Pancreas (tissue), 10 donors: Measurements from ENCODE around the gene F11. TPM values are rescaled to one million over a fixed set of nuclear protein-coding genes. Genes with fewer than 3 reads are reported as not detected.
"Not testable (repeated sequence)": the region's sequence is repeated elsewhere in the genome, so short reads cannot be mapped to it uniquely, and the experiment has no call there.

Experiments
- ATAC-seq, 4 donors: fragments of 200-7000 bp; cut with Tn5 transposase; one replicate each; pipeline versions ENCODE4 v1.8.0 to v1.9.1; 2020; ENCODE audit warnings: mild to moderate bottlenecking in 4 of 4, moderate library complexity in 4 of 4
- DNase-seq, 6 donors: peaks; one replicate each; pipeline ENCODE4 v3.0.0-alpha.2; 2020
- FAIRE-seq: peaks from 2 replicates; lab custom pipeline; 2012; peaks lifted over from hg19 to GRCh38; lab: Jason Lieb, UNC
- H3K27ac ChIP-seq, 4 donors: fragments of 200-600 bp; sonication (generic); 1 replicate in 3 of 4; 2 replicates in 1 of 4; pipeline versions ENCODE4 v1.5.0 to v1.8.0; 2020
- H3K27me3 ChIP-seq, 4 donors: fragments of 200-600 bp; one replicate each; pipeline ENCODE4 v1.8.0; 2021
- H3K36me3 ChIP-seq, 3 donors: fragments of 200-600 bp; sonication (generic) in 1 of 3; one replicate each; pipeline versions ENCODE4 v1.5.0 to v1.8.0; 2020 to 2021
- H3K4me1 ChIP-seq, 3 donors: fragments of 200-600 bp; one replicate each; pipeline ENCODE4 v1.8.0; 2021
- H3K4me3 ChIP-seq, 4 donors: fragments of 200-600 bp; sonication (generic) in 2 of 4; one replicate each; pipeline versions ENCODE4 v1.5.0 to v1.8.0; 2020 to 2021
- H3K9me3 ChIP-seq, 4 donors: fragments of 200-600 bp; one replicate each; pipeline ENCODE4 v1.8.0; 2021
- WGBS, 2 donors: extraction: QIAGEN DNeasy Blood & Tissue Kit; methylation state at CpG; one replicate each; pipeline ENCODE4 v1.1.7; 2013; 5-methylcytosine and 5-hydroxymethylcytosine counted together
- intact Hi-C, 3 donors: fragments of 100-400 bp; cut with DNase I; formaldehyde crosslinking; loops; one replicate each; pipeline versions ENCODE4 v1.11.1 to v1.14.2; 2022
- polyA plus RNA-seq, 2 donors: library from polyadenylated mRNA; stranded (reverse); fragments of 200-250 nt; gene quantifications; one replicate each; pipeline ENCODE4 v1.2.3, GENCODE V29; 2013
- total RNA-seq, 6 donors: library from RNA; stranded (reverse); fragmentation: NEBNext Ultra II Directional in 4 of 6; extraction: Animal tissue kit (Norgen Biotek cat#: 25700) in 4 of 6; gene quantifications; one replicate each; pipeline versions ENCODE4 v1.2.1 to v1.2.4, GENCODE V29; 2021 to 2023
- TF ChIP-seq, protein P1 (sequence below), 4 donors: fragments of 200-600 bp; sonication (generic) in 3 of 4; IDR thresholded peaks; one replicate each; pipeline versions ENCODE4 v1.5.0 to v1.8.0; 2021; ENCODE audit warnings: antibody characterized with exemption in 4 of 4
- donor health status: healthy with polysubstance abuse.
- donor health status: DM: no; HTN: no; CAD: no; lungs with moderate emphysema.
- donor health status: DM: no; HTN: no; CAD: no.
- donor health status: control.
- donor health status: control.
- donor health status: Bipolar disorder and iron deficiency.
- donor health status: DM: yes; HTN: yes; CAD: no.
- donor health status: DM: no; HTN: no; CAD: no.
- donor health status: DM: no; HTN: no; CAD: no.
- donor health status: DM: yes; HTN: yes; CAD: no.

F11 gene
- total and polyA plus RNA-seq, 8 donors = 10.2 to 65.3 (median 31.4) TPM

DNA sequence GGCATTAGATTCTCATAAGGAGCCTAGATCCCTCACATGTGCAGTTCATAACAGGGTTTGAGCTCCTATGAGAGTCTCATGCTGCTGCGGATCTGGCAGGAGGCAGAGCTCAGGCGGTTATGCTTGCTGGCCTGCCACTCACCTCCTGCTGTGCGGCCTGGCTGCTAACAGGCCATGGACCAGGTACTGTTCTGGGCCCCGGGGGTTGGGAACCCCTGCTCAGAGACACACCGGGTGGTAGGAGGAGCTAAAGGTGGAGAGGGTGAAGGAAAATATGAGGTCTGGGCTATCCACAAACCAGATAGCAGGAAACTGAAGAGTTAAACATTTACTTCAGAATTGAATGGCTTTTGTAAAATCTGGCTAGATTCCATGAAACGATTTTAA, 5.9 kb upstream of the F11 start:
- no peak for FAIRE-seq
- 23 to 29% methylated on average over 6 of the region's 6 CpGs for WGBS, 2 donors

DNA sequence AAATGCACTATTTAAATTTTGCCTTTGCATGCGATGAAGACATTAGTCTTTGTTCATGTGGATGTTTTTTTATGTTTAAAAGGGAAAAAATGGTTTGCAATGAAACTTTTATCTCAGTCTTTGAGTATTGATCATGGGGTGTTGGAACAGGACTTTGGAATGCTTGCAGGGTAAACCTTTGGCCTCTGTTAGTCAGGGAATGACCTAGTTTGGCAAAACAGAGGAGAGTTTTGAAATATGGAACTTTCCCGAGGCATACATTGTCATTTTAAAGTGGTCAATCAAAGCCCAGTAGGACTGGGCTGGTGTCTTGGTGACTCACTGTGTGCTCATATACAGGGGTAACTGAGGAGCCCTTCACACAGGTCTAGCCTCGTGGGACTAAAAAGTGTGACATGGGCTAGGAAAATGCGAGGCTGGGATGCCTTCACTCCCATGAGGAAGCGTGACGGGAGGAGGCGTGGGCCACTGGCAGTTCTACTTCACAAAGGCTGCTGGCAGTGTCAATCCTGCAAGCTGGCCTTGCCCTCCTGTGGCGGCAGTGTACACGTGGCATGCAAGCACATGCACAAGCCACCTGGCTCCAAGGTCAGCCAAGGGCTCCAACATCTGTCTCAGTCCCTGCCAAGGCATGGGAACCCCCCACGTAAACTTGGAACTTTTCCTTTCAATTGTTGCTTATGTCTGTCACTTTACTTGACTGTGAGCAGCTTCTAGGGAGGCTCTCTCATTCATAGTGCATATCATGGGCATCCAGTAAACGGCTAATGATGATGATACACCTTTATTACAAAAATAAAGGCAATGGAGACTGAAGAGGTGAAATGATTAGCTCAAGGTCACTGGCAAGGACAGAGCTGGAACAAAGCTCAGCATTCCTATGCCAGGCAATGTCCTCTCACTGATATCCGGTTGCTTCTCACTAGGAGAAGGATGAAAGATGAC, 5.2 kb upstream of the F11 start:
- Histone ChIP-seq H3K4me3 (no peak overlapping the region), H3K27ac (peak overlapping the region; percentile 60 to 85 (median 83)), H3K4me1 (peaks cover 21 to 35% (median 26%) of the 10 kb centered on the region in 3 donors), H3K9me3 (no peaks in the 10 kb centered on the region), H3K27me3 (no peaks in the 10 kb centered on the region), H3K36me3 (no peaks in the 10 kb centered on the region)
- WGBS, 2 donors = 12 to 13% methylated on average over 12 of the region's 12 CpGs
- DNase-seq (peak; percentile 81 to 95 (median 90)), FAIRE-seq (no peak), ATAC-seq (peak; percentile 85 to 90 (median 87))
- TF ChIP-seq, protein P1, sequence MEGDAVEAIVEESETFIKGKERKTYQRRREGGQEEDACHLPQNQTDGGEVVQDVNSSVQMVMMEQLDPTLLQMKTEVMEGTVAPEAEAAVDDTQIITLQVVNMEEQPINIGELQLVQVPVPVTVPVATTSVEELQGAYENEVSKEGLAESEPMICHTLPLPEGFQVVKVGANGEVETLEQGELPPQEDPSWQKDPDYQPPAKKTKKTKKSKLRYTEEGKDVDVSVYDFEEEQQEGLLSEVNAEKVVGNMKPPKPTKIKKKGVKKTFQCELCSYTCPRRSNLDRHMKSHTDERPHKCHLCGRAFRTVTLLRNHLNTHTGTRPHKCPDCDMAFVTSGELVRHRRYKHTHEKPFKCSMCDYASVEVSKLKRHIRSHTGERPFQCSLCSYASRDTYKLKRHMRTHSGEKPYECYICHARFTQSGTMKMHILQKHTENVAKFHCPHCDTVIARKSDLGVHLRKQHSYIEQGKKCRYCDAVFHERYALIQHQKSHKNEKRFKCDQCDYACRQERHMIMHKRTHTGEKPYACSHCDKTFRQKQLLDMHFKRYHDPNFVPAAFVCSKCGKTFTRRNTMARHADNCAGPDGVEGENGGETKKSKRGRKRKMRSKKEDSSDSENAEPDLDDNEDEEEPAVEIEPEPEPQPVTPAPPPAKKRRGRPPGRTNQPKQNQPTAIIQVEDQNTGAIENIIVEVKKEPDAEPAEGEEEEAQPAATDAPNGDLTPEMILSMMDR (IDR thresholded peaks at IDR 0.05) = no peak
- intact Hi-C loops = no loop called here

More for the DNA sequence above, 5.9 kb upstream of the F11 start:
- no peaks in the 10 kb centered on the region for H3K27me3 ChIP-seq
- no peaks in the 10 kb centered on the region for H3K9me3 ChIP-seq
- H3K4me1 ChIP-seq = peaks cover 16 to 29% (median 23%) of the 10 kb centered on the region in 3 donors
- DNase-seq (peak; percentile 49 to 71 (median 58)), ATAC-seq (peak; percentile 53 to 68 (median 54))
- no peak overlapping the region for H3K4me3 ChIP-seq
- no peaks in the 10 kb centered on the region for H3K36me3 ChIP-seq
- peak overlapping the region; percentile 60 to 85 (median 83) for H3K27ac ChIP-seq
- intact Hi-C loops = no loop called here
- TF ChIP-seq, protein P1 (IDR thresholded peaks at IDR 0.05) = no peak

DNA sequence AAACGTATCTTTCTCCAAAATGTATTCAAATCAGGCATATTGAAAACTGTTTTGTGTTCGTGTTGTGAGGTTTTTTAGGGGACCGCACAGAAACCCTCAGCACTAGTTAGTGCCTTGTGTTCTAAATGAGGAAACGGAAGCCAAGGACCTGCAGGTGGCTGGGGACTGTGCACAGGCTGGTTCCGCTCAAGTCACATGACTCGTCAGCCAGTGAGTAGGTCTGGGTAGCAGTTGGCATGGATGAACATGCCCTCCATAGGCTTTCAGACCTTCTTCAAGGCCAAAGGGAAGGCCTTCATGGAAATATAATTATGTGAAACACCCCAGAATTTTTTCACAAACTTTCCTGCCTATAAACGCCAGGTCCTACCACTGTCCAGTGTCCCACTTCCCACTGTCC, 1.3 kb upstream of the F11 start:
- peak overlapping the region; percentile 54 to 93 (median 79) for H3K27ac ChIP-seq
- FAIRE-seq (no peak), DNase-seq (no peak), ATAC-seq (no peak)
- peaks cover 26 to 39% (median 33%) of the 10 kb centered on the region in 3 donors for H3K4me1 ChIP-seq
- intact Hi-C loops = no loop called here
- H3K27me3 ChIP-seq = no peaks in the 10 kb centered on the region
- no peak overlapping the region for H3K4me3 ChIP-seq
- H3K36me3 ChIP-seq = no peaks in the 10 kb centered on the region
- H3K9me3 ChIP-seq = no peaks in the 10 kb centered on the region
- TF ChIP-seq, protein P1 (IDR thresholded peaks at IDR 0.05) = no peak
- 94 to 96% methylated on average over 7 of the region's 7 CpGs for WGBS, 2 donors

DNA sequence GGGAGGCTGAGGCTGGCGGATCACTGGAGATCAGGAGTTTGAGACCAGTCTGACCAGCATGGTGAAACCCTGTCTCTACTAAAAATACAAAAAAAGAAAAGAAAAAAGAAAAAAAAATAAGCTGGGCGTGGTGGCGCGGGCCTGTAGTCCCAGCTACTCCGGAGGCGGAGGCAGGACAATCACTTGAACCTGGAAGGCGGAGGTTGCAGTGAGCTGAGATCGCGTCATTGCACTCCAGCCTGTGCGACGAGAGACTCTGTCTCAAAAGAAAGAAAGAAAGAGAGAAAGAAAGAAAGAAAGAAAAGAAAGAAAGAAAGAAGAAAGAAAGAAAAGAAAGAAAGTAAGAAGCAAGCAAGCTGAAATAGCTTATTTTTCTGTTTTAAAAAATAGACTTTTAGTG, 739 bp upstream of the F11 start:
- Histone ChIP-seq H3K27ac (peak overlapping the region; percentile 54 to 93 (median 79)), H3K4me3 (peak overlapping the region in 1 of 4 donors; percentile 48), H3K4me1 (peaks cover 23 to 33% (median 27%) of the 10 kb centered on the region in 3 donors)
- H3K36me3 ChIP-seq, intact Hi-C loops, FAIRE-seq, DNase-seq, ATAC-seq, H3K27me3 ChIP-seq, H3K9me3 ChIP-seq: not testable (repeated sequence)
- 89 to 96% methylated on average over 11 of the region's 11 CpGs for WGBS, 2 donors

DNA sequence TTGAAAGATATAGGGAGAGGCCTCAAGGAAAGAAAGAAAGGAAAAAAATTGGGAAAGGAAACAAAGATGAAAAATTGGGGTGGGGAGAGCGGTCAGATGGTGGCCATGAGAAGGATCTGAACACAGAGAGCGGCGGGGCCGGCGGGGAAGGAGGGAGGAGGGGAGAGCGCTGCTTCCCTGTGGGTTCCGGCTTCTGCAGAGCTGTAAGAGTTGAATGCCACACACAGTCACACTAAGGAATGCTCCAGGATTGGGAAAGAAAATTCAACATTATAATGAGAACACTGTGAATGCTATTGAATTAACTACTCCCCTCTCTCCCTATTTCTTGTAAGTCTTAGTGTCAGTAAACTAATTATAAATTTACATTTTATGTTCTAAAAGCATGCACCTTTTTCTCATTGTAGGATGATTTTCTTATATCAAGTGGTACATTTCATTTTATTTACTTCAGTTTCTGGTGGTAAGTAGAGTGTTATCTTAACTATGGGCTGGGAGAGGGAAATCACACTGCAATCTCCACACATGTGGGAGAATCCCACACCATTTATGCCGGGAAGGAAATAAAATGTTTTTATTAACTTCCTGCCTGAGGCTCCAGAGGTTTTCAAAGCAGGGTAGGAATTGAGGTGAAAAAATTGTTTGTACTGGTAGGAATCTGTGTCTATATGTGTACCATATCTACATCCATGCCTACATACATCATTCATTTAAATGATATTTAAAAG, 904 bp downstream of the F11 start:
- Histone ChIP-seq H3K27ac (peak overlapping the region; percentile 54 to 93 (median 79)), H3K4me3 (peak overlapping the region; percentile 7 to 48 (median 36)), H3K36me3 (no peaks in the 10 kb centered on the region)

More for the DNA sequence above, 904 bp downstream of the F11 start:
- ATAC-seq (peak; percentile 90 to 94 (median 92)), FAIRE-seq (no peak), DNase-seq (peak; percentile 57 to 81 (median 68))
- Histone ChIP-seq H3K9me3 (no peaks in the 10 kb centered on the region), H3K27me3 (no peaks in the 10 kb centered on the region), H3K4me1 (peaks cover 14 to 25% (median 19%) of the 10 kb centered on the region in 3 donors)
- 2 to 3% methylated on average over 8 of the region's 8 CpGs for WGBS, 2 donors
- TF ChIP-seq, protein P1 (IDR thresholded peaks at IDR 0.05) = no peak
- intact Hi-C loops = no loop called here
